NCI-H82 treated with DMSO at 0.1 percent for 48 hours (cell line): ENCODE results near the gene MDC1.
A peak's percentile ranks its signal among the peaks of the same experiment; 100 is the strongest.
"Not testable (repeated sequence)": the region's sequence is repeated elsewhere in the genome, so short reads cannot be mapped to it uniquely, and the experiment has no call there.

Source experiments
- DNase-seq: peaks from one replicate; lab custom pipeline; 2025; ENCODE audit not compliant: unreplicated experiment; lab: John Stamatoyannopoulos, UW

The MDC1 gene

GRCh38 chr6:30725713-30726505 is 8.8 kb upstream of the MDC1 start:
- peak; percentile 39 for DNase-seq

- DNase-seq: no peak
These were observed 8.0 kb upstream of the MDC1 start for GRCh38 chr6:30724906-30725667.

DNA sequence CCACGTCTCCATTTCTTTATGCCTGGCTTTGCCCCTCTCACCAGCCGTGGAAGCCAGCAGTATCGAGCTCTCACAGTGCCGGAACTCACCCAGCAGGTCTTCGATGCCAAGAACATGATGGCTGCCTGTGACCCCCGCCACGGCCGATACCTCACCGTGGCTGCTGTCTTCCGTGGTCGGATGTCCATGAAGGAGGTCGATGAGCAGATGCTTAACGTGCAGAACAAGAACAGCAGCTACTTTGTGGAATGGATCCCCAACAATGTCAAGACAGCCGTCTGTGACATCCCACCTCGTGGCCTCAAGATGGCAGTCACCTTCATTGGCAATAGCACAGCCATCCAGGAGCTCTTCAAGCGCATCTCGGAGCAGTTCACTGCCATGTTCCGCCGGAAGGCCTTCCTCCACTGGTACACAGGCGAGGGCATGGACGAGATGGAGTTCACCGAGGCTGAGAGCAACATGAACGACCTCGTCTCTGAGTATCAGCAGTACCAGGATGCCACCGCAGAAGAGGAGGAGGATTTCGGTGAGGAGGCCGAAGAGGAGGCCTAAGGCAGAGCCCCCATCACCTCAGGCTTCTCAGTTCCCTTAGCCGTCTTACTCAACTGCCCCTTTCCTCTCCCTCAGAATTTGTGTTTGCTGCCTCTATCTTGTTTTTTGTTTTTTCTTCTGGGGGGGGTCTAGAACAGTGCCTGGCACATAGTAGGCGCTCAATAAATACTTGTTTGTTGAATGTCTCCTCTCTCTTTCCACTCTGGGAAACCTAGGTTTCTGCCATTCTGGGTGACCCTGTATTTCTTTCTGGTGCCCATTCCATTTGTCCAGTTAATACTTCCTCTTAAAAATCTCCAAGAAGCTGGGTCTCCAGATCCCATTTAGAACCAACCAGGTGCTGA is 7.0 kb upstream of the MDC1 start:
- not testable (repeated sequence) for DNase-seq

DNA sequence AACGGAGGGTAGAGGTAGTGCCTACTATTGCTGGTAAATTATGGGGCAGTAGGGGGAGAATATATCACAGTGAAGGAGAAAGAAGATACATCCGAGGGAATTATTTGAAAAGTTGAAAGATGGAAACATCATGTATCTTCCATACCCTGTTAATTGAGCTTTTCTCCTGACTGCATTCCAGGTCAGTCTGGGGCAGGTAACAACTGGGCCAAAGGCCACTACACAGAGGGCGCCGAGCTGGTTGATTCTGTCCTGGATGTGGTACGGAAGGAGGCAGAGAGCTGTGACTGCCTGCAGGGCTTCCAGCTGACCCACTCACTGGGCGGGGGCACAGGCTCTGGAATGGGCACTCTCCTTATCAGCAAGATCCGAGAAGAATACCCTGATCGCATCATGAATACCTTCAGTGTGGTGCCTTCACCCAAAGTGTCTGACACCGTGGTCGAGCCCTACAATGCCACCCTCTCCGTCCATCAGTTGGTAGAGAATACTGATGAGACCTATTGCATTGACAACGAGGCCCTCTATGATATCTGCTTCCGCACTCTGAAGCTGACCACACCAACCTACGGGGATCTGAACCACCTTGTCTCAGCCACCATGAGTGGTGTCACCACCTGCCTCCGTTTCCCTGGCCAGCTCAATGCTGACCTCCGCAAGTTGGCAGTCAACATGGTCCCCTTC is 6.2 kb upstream of the MDC1 start:
- not testable (repeated sequence) for DNase-seq

GRCh38 chr6:30722280-30723112 is 5.4 kb upstream of the MDC1 start:
- peak; percentile 58 for DNase-seq

- DNase-seq: not testable (repeated sequence)
These were observed 4.9 kb upstream of the MDC1 start for GRCh38 chr6:30722025-30722279.

GRCh38 chr6:30721198-30722024 is 4.3 kb upstream of the MDC1 start:
- DNase-seq: peak; percentile 77

DNA sequence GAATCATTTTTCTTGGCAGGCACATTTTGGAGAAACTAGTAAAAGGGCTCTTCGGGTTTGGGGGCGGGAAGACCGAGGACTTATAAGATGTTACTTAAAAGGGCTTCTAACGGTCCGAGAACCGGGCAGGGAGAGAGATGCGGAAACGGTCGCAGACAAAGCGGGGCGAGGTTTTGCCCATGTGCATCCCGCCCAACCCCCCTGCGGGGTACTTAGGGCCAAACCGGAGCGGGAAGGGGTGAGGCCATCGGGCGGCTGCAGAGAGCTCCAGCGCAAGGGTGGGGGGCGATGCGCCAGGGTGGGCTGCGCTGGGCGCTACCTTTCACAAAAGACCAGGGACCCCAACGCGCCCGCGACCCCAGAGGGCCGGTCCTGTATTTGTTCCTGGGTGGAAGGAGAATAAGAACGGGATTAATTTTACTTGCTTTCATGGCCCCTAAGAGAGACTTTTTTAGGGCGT is 3.7 kb upstream of the MDC1 start:
- DNase-seq: peak; percentile 51

- DNase-seq: peak; percentile 97
These were observed 3.0 kb upstream of the MDC1 start, which contains the start of gene TUBB for GRCh38 chr6:30719791-30720737. TSS of gene TUBB (plus strand) at chr6:30720352. CDS start at chr6:30720507, 155 bp downstream.

GRCh38 chr6:30719356-30719755 is 2.3 kb upstream of the MDC1 start:
- no peak for DNase-seq

GRCh38 chr6:30717845-30718720 is 1.0 kb upstream of the MDC1 start:
- DNase-seq: not testable (repeated sequence)

GRCh38 chr6:30716879-30717128 is 277 bp downstream of the MDC1 start:
- DNase-seq: no peak

DNA sequence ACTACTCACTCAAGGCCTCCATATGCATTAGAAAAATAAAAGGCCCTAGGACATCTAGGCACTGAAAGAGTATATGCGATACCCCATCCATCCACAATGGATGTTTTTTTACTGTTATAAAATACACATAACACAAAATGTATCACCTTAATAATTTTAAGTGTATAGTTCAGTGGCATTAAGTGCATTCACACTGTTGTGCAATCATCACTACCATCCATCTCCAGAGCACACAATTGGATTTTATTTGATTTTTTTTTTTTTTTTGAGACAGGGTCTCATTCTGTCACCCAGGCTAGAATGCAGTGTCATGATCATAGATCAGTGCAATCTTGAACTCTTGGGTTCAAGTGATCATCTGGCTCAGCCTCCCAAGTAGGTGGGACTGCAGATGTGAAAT is 2.8 kb downstream of the MDC1 start:
- DNase-seq: no peak

DNA sequence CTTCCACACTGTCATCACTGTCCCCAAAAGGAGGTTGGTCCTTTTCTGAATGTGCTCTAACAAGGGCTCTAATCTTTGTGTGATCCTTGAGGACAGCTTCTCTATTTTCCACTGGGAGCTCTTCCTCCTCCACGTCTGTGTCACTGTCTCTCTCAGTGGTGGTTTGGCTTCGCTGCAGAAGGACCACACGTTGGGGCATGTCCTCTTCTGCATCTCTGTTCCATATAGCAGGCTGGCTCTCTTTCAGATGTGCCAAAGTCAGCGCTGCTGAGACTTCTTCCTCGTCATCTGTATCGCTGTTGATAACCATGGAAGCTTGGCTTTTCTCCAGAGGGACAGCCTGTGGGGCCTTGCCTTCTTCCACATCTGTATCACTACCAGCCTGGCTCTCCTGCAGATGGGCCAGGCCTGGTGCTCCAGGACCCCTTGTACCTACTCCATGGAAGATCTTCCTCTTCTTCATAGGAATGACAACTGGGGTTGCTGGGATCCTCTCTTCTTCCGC is 4.6 kb downstream of the MDC1 start:
- no peak for DNase-seq

DNA sequence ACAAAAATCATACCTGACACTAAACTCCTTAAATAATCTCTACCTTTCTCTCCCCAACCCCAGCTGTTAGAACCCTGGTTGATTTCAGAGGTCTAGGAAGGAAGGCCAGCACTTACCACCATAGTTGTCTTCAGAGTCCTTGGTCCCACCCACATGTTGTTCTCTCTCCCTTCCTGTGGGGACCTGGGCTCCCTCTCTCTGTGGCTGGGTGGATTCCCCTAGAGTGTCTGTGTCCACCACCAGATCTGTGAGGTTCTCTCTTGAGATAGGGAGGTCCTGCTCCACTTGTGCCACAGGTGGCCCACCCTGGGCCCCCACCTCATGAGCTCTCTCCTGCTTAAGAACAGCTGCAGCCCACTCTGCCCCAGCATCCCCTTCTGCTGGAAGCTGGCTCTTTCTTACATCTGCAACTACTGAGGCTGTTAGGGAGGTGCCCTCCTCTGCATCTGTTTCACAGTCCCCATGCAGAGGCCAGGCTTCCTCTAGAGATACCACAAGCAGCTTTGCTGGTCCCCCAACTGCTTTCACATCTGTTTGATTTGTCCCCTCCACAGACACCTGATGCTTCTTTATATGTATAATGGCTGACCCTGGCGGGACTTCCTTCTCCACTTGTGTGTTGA is 5.2 kb downstream of the MDC1 start:
- DNase-seq: no peak

GRCh38 chr6:30709101-30709868 is 7.8 kb downstream of the MDC1 start:
- no peak for DNase-seq
